ENCODE results near the gene GRK5. TPM values are rescaled to one million over a fixed set of nuclear protein-coding genes. Genes with fewer than 3 reads are reported as not detected.

The GRK5 gene
- total RNA-seq, 1 experiment from 2014 or later, result 4.8 TPM

DNA sequence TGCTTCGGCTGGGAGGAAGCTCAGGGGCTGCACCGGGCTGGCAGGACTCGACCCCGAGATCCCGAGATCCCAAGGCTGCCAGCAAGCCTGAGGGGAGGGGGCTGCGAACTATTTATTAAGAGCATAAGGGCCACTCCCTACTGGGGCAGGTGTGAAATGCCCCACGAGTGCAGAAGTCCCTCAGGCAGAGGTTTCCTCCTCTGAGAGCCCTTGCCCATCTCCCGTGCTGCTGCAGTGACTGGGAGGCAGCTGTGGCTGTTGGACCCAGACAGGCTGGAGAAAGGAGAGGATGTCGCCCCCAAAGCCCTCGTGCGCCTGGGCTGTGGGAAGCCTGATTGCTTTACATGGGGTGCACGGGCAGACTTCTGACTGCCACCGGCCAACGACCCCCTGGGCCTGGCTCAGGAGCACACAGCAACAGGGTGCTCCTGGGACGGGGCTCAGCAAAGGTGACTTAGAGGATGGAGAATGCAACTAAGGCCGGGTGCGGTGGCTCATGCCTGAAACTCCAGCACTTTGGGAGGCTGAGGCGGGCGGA, 295.3 kb downstream of the GRK5 start:
- H2AFZ ChIP-seq, result no peak overlapping the region
- H3K79me2 ChIP-seq (ENCODE audit: low read depth), result no peaks in the 10 kb centered on the region
- H3K4me1 ChIP-seq (replicated peaks; ENCODE audit: insufficient read depth), result no peaks in the 10 kb centered on the region
- no peak overlapping the region for H3K27ac ChIP-seq
- POLR2A ChIA-PET (ENCODE audit: unreplicated experiment), result no interaction called here
- H3K9me2 ChIP-seq (ENCODE audit: insufficient read depth), result no peaks in the 10 kb centered on the region
- BruUV-seq (replicated peaks), result no TSS peak
- intact Hi-C loops (cut with micrococcal nuclease; ENCODE audit: unreplicated experiment), result no loop called here
- no peaks in the 10 kb centered on the region for H3F3A ChIP-seq (ENCODE audit: insufficient read depth, low read depth)
- H3K9me3 ChIP-seq (ENCODE audit: insufficient read depth, low read depth), result no peaks in the 10 kb centered on the region
- no peak for DNase-seq
- H4K20me1 ChIP-seq (ENCODE audit: insufficient read depth), result no peaks in the 10 kb centered on the region
- TF ChIP-seq, protein P1, sequence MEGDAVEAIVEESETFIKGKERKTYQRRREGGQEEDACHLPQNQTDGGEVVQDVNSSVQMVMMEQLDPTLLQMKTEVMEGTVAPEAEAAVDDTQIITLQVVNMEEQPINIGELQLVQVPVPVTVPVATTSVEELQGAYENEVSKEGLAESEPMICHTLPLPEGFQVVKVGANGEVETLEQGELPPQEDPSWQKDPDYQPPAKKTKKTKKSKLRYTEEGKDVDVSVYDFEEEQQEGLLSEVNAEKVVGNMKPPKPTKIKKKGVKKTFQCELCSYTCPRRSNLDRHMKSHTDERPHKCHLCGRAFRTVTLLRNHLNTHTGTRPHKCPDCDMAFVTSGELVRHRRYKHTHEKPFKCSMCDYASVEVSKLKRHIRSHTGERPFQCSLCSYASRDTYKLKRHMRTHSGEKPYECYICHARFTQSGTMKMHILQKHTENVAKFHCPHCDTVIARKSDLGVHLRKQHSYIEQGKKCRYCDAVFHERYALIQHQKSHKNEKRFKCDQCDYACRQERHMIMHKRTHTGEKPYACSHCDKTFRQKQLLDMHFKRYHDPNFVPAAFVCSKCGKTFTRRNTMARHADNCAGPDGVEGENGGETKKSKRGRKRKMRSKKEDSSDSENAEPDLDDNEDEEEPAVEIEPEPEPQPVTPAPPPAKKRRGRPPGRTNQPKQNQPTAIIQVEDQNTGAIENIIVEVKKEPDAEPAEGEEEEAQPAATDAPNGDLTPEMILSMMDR (conservative IDR thresholded peaks at IDR 0.05), result no peak
- TF ChIP-seq EZH2 (IDR thresholded peaks at IDR 0.05; ENCODE audit: low read depth), result no peak
- no peaks in the 10 kb centered on the region for H3K36me3 ChIP-seq (ENCODE audit: low read depth)
- no peak overlapping the region for H3K4me2 ChIP-seq
- no peaks in the 10 kb centered on the region for H3K27me3 ChIP-seq (ENCODE audit: insufficient read depth, low read depth)
- no peak overlapping the region for H3K4me3 ChIP-seq
- CTCF ChIA-PET, result no interaction called here

DNA sequence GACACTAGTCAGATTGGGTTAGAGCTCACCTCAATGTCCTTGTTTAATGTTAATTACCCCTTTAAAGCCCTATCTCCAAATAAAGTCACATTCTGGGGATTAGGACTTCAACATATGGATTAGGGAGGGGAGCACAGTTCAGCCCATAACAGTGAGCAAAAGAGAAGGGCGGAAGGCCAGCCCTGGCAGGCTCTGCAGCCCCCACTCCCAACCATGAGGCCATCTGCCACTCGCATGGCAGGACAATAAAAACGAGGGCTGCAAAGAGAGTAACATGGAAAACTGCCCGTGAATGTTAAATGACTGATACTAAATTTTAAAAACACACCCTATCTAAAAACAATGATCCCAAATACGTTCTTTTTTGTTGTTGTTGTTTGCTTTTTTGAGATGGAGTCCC, 296.4 kb downstream of the GRK5 start:
- no peak for DNase-seq
- TF ChIP-seq, protein P1 (conservative IDR thresholded peaks at IDR 0.05), result no peak
- TF ChIP-seq EZH2 (IDR thresholded peaks at IDR 0.05; ENCODE audit: low read depth), result no peak
- Histone ChIP-seq H3K79me2 (ENCODE audit: low read depth) (no peaks in the 10 kb centered on the region), H4K20me1 (ENCODE audit: insufficient read depth) (no peaks in the 10 kb centered on the region), H3K36me3 (ENCODE audit: low read depth) (no peaks in the 10 kb centered on the region), H3K9me3 (ENCODE audit: insufficient read depth, low read depth) (no peaks in the 10 kb centered on the region), H3K27ac (no peak overlapping the region), H3K9me2 (ENCODE audit: insufficient read depth) (no peaks in the 10 kb centered on the region), H3K4me1 (replicated peaks; ENCODE audit: insufficient read depth) (no peaks in the 10 kb centered on the region), H3K27me3 (ENCODE audit: insufficient read depth, low read depth) (no peaks in the 10 kb centered on the region), H3K4me3 (no peak overlapping the region), H2AFZ (no peak overlapping the region), H3K4me2 (no peak overlapping the region), H3F3A (ENCODE audit: insufficient read depth, low read depth) (no peaks in the 10 kb centered on the region)
- intact Hi-C loops (cut with micrococcal nuclease; ENCODE audit: unreplicated experiment), result no loop called here
- BruUV-seq (replicated peaks), result no TSS peak
- ChIA-PET POLR2A (ENCODE audit: unreplicated experiment) (no interaction called here), CTCF (no interaction called here)

DNA sequence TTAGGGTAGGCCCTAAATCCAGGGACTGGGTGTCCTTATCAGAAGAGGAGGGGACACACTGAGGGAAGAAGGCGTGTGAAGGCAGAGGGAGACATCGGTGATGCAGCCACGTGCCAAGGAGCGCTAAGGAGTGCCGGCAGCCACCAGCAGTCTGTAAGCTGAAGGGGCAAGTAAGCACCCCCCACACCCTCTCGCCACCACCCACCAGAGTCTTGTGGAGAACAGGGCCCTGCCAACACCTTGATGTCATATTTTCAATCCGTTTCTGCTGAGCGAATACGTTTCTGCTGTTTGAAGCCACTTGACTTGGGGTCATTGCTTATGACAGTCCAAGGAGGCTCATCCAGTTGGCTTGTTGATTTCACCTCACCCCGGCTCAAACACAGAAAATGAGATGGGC, 297.3 kb downstream of the GRK5 start:
- no peak overlapping the region for H3K4me3 ChIP-seq
- TF ChIP-seq EZH2 (IDR thresholded peaks at IDR 0.05; ENCODE audit: low read depth), result no peak
- TF ChIP-seq, protein P1 (conservative IDR thresholded peaks at IDR 0.05), result no peak
- no peaks in the 10 kb centered on the region for H4K20me1 ChIP-seq (ENCODE audit: insufficient read depth)
- H3K27ac ChIP-seq, result no peak overlapping the region
- H3K4me1 ChIP-seq (replicated peaks; ENCODE audit: insufficient read depth), result no peaks in the 10 kb centered on the region
- no peak for DNase-seq
- no peaks in the 10 kb centered on the region for H3K9me3 ChIP-seq (ENCODE audit: insufficient read depth, low read depth)
- ChIA-PET CTCF (interaction anchor here (0.6 kb wide), 1 partner anchor 232 kb away, joined by 5 read pairs; no protein-coding TSS in a partner anchor), POLR2A (ENCODE audit: unreplicated experiment) (no interaction called here)
- no peaks in the 10 kb centered on the region for H3K79me2 ChIP-seq (ENCODE audit: low read depth)
- H3K36me3 ChIP-seq (ENCODE audit: low read depth), result no peaks in the 10 kb centered on the region
- no peak overlapping the region for H3K4me2 ChIP-seq
- no peak overlapping the region for H2AFZ ChIP-seq
- no peaks in the 10 kb centered on the region for H3K9me2 ChIP-seq (ENCODE audit: insufficient read depth)
- no peaks in the 10 kb centered on the region for H3F3A ChIP-seq (ENCODE audit: insufficient read depth, low read depth)
- H3K27me3 ChIP-seq (ENCODE audit: insufficient read depth, low read depth), result no peaks in the 10 kb centered on the region
- intact Hi-C loops (cut with micrococcal nuclease; ENCODE audit: unreplicated experiment), result no loop called here
- no TSS peak for BruUV-seq (replicated peaks)

Data from PC-9 (cell line).